ENCODE measurements around the gene IFI35. TPM values are rescaled to one million over a fixed set of nuclear protein-coding genes. Genes with fewer than 3 reads are reported as not detected.

Gene IFI35
- total RNA-seq, 2 donors from 2014 or later = 23.1 to 23.8 TPM

DNA sequence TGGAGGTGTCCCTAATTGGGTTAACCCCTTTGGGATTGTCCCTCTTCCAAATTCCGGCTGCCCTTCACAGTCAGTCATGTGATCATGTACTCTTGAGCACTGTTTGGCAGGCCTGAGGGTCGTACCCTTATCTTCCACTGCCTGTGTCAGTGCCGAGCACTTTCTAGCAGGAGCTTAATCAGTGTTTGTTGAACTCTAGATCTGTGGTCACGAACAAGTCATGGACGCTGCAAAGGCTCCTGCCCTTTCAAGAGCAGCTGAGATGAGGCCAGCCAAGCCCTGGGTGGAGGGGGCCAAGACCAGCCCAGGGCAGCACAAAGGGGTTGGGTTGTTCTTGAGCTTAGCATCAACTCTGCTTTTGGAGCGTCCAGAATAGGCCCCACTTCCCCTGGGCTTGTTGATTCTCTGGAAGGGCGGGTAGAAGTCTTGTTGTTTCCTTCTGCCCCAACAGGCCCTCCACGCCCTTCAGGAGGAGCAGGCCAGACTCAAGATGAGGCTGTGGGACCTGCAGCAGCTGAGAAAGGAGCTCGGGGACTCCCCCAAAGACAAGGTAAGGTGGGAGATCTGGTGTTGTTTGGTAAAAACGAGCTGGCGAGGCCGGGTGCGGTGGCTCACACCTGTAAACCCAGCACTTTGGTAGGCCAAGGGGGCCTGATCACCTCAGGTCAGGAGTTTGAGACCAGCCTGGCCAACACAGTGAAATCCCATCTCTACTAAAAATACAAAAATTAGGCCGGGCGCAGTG, 5.3 kb downstream of the IFI35 start:
- peaks cover 11% of the 10 kb centered on the region for H3K4me1 Mint-ChIP-seq
- no peak for ATAC-seq
- no peak for DNase-seq
- H3K27ac Mint-ChIP-seq = no peak overlapping the region
- H3K27me3 Mint-ChIP-seq = no peaks in the 10 kb centered on the region
- H3K4me3 Mint-ChIP-seq = no peak overlapping the region
- H3K36me3 Mint-ChIP-seq (ENCODE audit: low read depth) = peaks cover 2% of the 10 kb centered on the region
- H3K9me3 ChIP-seq (ENCODE audit: control insufficient read depth, low read length, poor library complexity, severe bottlenecking) = no peaks in the 10 kb centered on the region

DNA sequence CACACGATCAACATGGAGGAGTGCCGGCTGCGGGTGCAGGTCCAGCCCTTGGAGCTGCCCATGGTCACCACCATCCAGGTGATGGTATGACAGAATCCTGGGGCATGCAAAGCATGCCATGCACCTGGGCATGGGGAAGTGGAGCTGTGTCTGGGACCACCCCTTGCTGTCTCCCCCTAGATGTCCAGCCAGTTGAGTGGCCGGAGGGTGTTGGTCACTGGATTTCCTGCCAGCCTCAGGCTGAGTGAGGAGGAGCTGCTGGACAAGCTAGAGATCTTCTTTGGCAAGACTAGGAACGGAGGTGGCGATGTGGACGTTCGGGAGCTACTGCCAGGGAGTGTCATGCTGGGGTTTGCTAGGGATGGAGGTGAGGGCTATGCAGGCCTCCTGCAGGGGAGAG, 6.7 kb downstream of the IFI35 start:
- peaks cover 14% of the 10 kb centered on the region for H3K4me1 Mint-ChIP-seq
- no peaks in the 10 kb centered on the region for H3K27me3 Mint-ChIP-seq
- H3K9me3 ChIP-seq (ENCODE audit: control insufficient read depth, low read length, poor library complexity, severe bottlenecking) = no peaks in the 10 kb centered on the region
- H3K27ac Mint-ChIP-seq = peak overlapping the region; percentile 45
- H3K36me3 Mint-ChIP-seq (ENCODE audit: low read depth) = peaks cover 2% of the 10 kb centered on the region
- ATAC-seq = no peak
- H3K4me3 Mint-ChIP-seq = no peak overlapping the region
- no peak for DNase-seq

GRCh38 chr17:43014020-43014648, 7.5 kb downstream of the IFI35 start:
- Mint-ChIP-seq H3K36me3 (ENCODE audit: low read depth) (peaks cover 2% of the 10 kb centered on the region), H3K27ac (peak overlapping the region; percentile 84), H3K27me3 (no peaks in the 10 kb centered on the region), H3K4me1 (peaks cover 21% of the 10 kb centered on the region), H3K4me3 (no peak overlapping the region)
- no peak for ATAC-seq
- no peaks in the 10 kb centered on the region for H3K9me3 ChIP-seq (ENCODE audit: control insufficient read depth, low read length, poor library complexity, severe bottlenecking)
- DNase-seq = no peak

DNA sequence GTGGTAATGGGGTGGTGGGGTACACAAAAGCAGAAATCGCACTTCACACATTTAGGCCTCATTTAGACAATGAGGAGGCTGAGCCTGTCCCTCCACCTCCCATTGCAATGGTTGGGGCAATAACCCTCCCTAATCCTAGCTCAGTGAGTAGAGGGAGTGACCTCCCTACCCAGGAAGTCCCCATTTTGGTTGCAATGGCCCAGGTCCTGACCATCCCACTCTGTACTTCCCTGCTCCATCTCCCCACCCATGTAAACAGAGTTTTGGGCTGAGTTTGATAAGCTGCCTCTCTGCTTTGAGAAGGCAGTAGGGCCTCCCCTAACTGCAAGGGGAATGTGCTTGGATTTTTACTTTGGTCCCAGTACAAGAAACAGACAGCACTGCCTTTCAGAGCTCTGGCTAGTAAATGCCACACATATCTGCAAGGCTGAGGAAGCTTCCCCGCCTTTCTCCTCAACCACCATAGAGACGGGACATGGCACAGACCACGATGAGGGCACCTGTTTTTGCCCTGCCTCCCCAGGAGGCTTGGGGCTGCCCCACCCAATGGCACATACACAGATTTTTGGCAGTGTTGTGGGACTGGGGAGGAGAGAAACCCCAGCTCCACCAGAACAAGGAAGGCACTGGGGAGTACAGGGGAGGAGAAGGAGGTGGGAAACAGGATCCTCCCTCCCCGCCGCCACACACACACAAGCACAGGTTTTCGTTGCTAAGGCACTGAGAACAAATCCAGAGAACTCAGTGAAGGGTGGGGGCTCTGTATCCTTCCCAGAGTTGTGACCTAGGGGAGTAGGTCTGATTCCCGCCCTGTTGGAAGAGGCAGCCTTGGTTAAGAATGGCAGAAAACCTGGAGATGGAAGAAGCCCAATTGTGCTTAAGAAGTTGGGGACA, 8.3 kb downstream of the IFI35 start:
- peaks cover 27% of the 10 kb centered on the region for H3K4me1 Mint-ChIP-seq
- H3K27me3 Mint-ChIP-seq = no peaks in the 10 kb centered on the region
- no peak for ATAC-seq
- peak overlapping the region; percentile 84 for H3K27ac Mint-ChIP-seq
- peaks cover 2% of the 10 kb centered on the region for H3K36me3 Mint-ChIP-seq (ENCODE audit: low read depth)
- H3K9me3 ChIP-seq (ENCODE audit: control insufficient read depth, low read length, poor library complexity, severe bottlenecking) = no peaks in the 10 kb centered on the region
- no peak for DNase-seq
- no peak overlapping the region for H3K4me3 Mint-ChIP-seq

DNA sequence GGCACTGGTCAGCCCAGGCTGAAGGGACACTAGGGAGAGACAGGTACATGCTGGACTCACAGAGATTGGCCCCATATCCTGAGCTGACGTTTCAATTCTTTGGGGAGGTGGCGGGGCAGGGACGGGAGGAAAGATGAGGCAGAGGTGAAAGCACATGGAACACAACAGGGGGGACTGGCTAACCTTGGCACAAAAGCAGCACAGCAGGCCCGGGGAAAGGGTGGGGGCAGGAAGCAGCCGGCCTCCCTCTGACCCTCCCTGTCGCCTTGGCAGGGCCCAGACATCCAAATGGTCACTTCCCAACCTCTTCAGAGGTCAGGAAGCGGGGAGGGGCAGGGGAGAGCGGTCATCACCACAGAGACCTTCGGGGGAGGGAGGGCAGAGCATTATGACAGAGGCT, 9.0 kb downstream of the IFI35 start:
- peaks cover 27% of the 10 kb centered on the region for H3K4me1 Mint-ChIP-seq
- peaks cover 2% of the 10 kb centered on the region for H3K36me3 Mint-ChIP-seq (ENCODE audit: low read depth)
- H3K27ac Mint-ChIP-seq = peak overlapping the region; percentile 84
- no peaks in the 10 kb centered on the region for H3K27me3 Mint-ChIP-seq
- ATAC-seq (no peak), DNase-seq (no peak)
- H3K4me3 Mint-ChIP-seq = no peak overlapping the region
- H3K9me3 ChIP-seq (ENCODE audit: control insufficient read depth, low read length, poor library complexity, severe bottlenecking) = no peaks in the 10 kb centered on the region

- no peaks in the 10 kb centered on the region for H3K27me3 Mint-ChIP-seq
- H3K4me3 Mint-ChIP-seq = peak overlapping the region; percentile 21
- peak overlapping the region; percentile 29 for H3K27ac Mint-ChIP-seq
- no peak for DNase-seq
- H3K36me3 Mint-ChIP-seq (ENCODE audit: low read depth) = peaks cover 2% of the 10 kb centered on the region
- peaks cover 30% of the 10 kb centered on the region for H3K4me1 Mint-ChIP-seq
- H3K9me3 ChIP-seq (ENCODE audit: control insufficient read depth, low read length, poor library complexity, severe bottlenecking) = no peaks in the 10 kb centered on the region
- no peak for ATAC-seq
Observed at GRCh38 chr17:43016216-43016615, 9.6 kb downstream of the IFI35 start.

DNA sequence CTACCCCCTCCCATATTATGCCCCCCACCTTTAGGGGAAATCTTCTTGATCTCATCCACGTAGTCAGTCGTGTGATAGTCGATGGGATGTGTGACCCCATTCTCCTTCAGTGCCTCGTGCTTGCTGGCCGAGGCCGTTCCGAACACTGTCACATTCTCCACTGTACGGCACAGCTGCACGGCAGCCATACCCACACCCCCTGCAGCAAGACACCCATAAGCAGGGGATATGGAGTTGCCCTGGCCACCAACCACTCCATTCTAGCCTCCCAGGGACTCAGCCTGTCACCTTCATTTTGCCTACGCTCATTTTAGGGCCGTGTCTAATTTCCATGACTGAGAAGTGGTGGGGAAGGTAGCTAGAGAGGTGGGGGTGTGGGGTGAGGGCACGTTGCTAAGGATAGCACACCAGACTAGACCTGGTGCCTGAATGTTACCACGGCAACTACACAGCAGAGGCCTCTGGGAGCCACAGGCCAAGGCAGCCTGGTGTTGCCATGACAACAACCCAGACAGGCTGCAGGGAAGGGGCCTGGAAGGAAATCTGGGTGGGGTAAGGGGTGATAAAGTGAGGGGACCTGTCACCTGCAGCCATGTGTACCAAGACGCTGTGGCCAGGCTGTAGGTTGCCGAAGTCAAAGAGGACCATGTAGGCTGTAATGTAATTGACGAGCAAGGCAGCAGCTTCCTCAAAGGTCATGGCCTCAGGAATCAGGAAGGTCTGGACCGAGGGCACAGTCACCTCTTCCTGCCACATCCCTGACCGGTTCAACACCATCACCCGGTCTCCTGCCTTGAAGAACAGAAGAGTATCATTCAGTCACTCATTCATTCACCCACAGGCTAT, 11.6 kb downstream of the IFI35 start:
- Mint-ChIP-seq H3K4me3 (peak overlapping the region; percentile 53), H3K4me1 (peaks cover 32% of the 10 kb centered on the region), H3K36me3 (ENCODE audit: low read depth) (peaks cover 2% of the 10 kb centered on the region), H3K27ac (peak overlapping the region; percentile 94), H3K27me3 (no peaks in the 10 kb centered on the region)
- DNase-seq = peak in 2 of 3 donors; percentile 36 to 43
- ATAC-seq = peak; percentile 76
- no peaks in the 10 kb centered on the region for H3K9me3 ChIP-seq (ENCODE audit: control insufficient read depth, low read length, poor library complexity, severe bottlenecking)

- peak overlapping the region; percentile 53 for H3K4me3 Mint-ChIP-seq
- H3K27ac Mint-ChIP-seq = peak overlapping the region; percentile 94
- DNase-seq = no peak
- H3K4me1 Mint-ChIP-seq = peaks cover 32% of the 10 kb centered on the region
- H3K36me3 Mint-ChIP-seq (ENCODE audit: low read depth) = peaks cover 2% of the 10 kb centered on the region
- no peaks in the 10 kb centered on the region for H3K9me3 ChIP-seq (ENCODE audit: control insufficient read depth, low read length, poor library complexity, severe bottlenecking)
- ATAC-seq = peak; percentile 36
- H3K27me3 Mint-ChIP-seq = no peaks in the 10 kb centered on the region
Observed at GRCh38 chr17:43018932-43019331, 12.3 kb downstream of the IFI35 start.

- peaks cover 2% of the 10 kb centered on the region for H3K36me3 Mint-ChIP-seq (ENCODE audit: low read depth)
- H3K27ac Mint-ChIP-seq = peak overlapping the region; percentile 89
- ATAC-seq (no peak), DNase-seq (no peak)
- no peaks in the 10 kb centered on the region for H3K9me3 ChIP-seq (ENCODE audit: control insufficient read depth, low read length, poor library complexity, severe bottlenecking)
- peaks cover 35% of the 10 kb centered on the region for H3K4me1 Mint-ChIP-seq
- no peaks in the 10 kb centered on the region for H3K27me3 Mint-ChIP-seq
- peak overlapping the region; percentile 56 for H3K4me3 Mint-ChIP-seq
Observed at GRCh38 chr17:43019418-43019817, 12.8 kb downstream of the IFI35 start.

GRCh38 chr17:43020030-43020621, 13.5 kb downstream of the IFI35 start:
- DNase-seq (no peak), ATAC-seq (no peak)
- Mint-ChIP-seq H3K36me3 (ENCODE audit: low read depth) (no peaks in the 10 kb centered on the region), H3K27me3 (no peaks in the 10 kb centered on the region), H3K27ac (peak overlapping the region; percentile 89), H3K4me1 (peaks cover 40% of the 10 kb centered on the region), H3K4me3 (peak overlapping the region; percentile 94)
- no peaks in the 10 kb centered on the region for H3K9me3 ChIP-seq (ENCODE audit: control insufficient read depth, low read length, poor library complexity, severe bottlenecking)

DNA sequence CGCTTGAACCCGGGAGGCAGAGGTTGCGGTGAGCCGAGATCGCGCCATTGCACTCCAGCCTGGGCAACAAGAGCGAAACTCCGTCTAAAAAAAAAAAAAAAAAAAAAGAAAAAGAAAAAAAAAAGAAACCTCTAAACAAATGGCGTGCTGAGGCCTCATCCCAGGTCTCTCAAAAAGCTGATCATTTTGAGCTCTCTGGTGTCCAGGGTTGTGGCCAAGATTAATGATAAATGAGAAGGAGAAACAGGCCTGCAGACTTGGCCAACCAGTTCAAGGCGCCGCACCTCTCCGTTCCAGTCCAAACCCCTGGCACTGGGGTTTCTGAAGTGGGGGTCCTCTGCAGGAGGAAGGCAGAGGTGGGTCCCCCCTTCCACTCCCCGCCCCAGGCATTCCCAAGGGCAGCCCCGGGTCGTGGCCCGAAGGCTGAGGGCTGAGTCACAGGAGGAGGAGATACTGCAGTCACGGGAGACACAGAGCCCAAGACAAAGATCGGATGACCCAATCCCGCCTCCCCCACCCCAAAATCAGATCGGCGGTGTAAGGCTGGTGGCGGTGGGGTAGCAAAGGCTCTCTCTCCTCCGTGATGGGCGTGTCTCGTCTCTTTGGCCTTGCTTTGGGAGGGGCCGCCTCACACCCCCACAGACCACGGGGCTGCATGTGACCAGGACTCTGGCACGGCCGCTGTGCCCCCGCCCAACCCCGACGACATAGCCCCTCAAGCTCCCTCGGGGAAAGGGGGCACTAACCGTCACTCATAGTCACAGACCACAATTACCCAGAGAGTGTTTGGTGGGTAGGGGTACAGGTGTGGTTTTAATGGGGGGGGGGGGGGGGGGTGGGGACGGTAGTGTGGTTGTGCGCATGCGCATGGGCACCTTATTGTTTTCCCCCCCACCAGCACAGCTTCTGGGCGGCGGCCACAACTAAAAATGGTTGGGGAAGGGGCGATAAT, 14.5 kb downstream of the IFI35 start:
- H3K27ac Mint-ChIP-seq = peak overlapping the region; percentile 89
- peak overlapping the region; percentile 94 for H3K4me3 Mint-ChIP-seq
- no peaks in the 10 kb centered on the region for H3K9me3 ChIP-seq (ENCODE audit: control insufficient read depth, low read length, poor library complexity, severe bottlenecking)
- DNase-seq (peak in 2 of 3 donors; percentile 20 to 30), ATAC-seq (no peak)
- no peaks in the 10 kb centered on the region for H3K36me3 Mint-ChIP-seq (ENCODE audit: low read depth)
- H3K27me3 Mint-ChIP-seq = no peaks in the 10 kb centered on the region
- peaks cover 42% of the 10 kb centered on the region for H3K4me1 Mint-ChIP-seq

Data from T-helper 17 cell (primary cell).